Body of pancreas (tissue), 4 donors: Measurements from ENCODE around the gene CASZ1. TPM values are rescaled to one million over a fixed set of nuclear protein-coding genes. Genes with fewer than 3 reads are reported as not detected.

Source experiments
- ATAC-seq: fragments of 150-250 bp; one replicate; pipeline ENCODE4 v1.9.1; 2016
- DNase-seq, 4 donors: peaks; one replicate each; pipeline ENCODE4 v3.0.0-alpha.2; 2019
- H3K27ac ChIP-seq, 4 donors: fragments of 200-600 bp; sonication (generic); 1 replicate in 3 of 4; 2 replicates in 1 of 4; pipeline versions ENCODE4 v1.5.1 to v1.6.1; 2016 to 2019; ENCODE audit warnings: mild to moderate bottlenecking in 1 of 4, mixed read lengths in 1 of 4, moderate library complexity in 1 of 4
- H3K27me3 ChIP-seq, 2 donors: fragments of 200-600 bp; sonication (generic); one replicate each; pipeline ENCODE4 v1.6.0; 2016; ENCODE audit warnings: mild to moderate bottlenecking in 1 of 2
- H3K36me3 ChIP-seq, 2 donors: fragments of 200-600 bp; sonication (generic); replicated peaks in 1 of 2; 2 replicates each; pipeline ENCODE4 v1.5.1; 2016; ENCODE audit warnings: low read depth in 2 of 2; ENCODE audit not compliant: insufficient read depth in 1 of 2
- H3K4me1 ChIP-seq: fragments of 200-600 bp; sonication (generic); one replicate; pipeline ENCODE4 v1.6.0; 2016
- H3K4me3 ChIP-seq, 2 donors: fragments of 200-600 bp; sonication (generic); 1 replicate in 1 of 2; 2 replicates in 1 of 2; pipeline ENCODE4 v1.5.1; 2016 to 2019
- H3K9me3 ChIP-seq, 3 donors: fragments of 200-600 bp; sonication (generic); 1 replicate in 2 of 3; 2 replicates in 1 of 3; pipeline ENCODE4 v1.5.1; 2016
- CTCF ChIP-seq, 7 experiments: fragments of 450-650 bp in 4 of 7; fragments of 200-600 bp in 3 of 7; sonication (generic) in 3 of 7; IDR thresholded peaks; one replicate each; pipeline ENCODE4 v1.5.1; 2016 to 2019; ENCODE audit warnings: antibody characterized with exemption in 7 of 7
- POLR2A ChIP-seq, 3 donors: fragments of 450-650 bp; IDR thresholded peaks; one replicate each; pipeline ENCODE4 v1.6.1; 2016; ENCODE audit warnings: antibody characterized with exemption in 3 of 3, mild to moderate bottlenecking in 2 of 3
- WGBS, 2 donors: methylation state at CpG; one replicate each; pipeline ENCODE4 v1.1.5; 2017; 5-methylcytosine and 5-hydroxymethylcytosine counted together
- intact Hi-C: fragments of 100-400 bp; cut with DNase I; formaldehyde crosslinking; loops from one replicate; pipeline ENCODE4 v1.15.1; 2023
- total RNA-seq, 2 donors: library from RNA; depleted of rRNA; stranded (reverse); fragments of >200 nt; gene quantifications; one replicate each; pipeline ENCODE4 v1.1.0, GENCODE V29; 2016

Gene CASZ1
- total RNA-seq, 2 donors from 2014 or later = 9.3 to 14.2 TPM

- Histone ChIP-seq H3K36me3 (no peaks in the 10 kb centered on the region), H3K4me1 (peaks cover 7% of the 10 kb centered on the region), H3K27me3 (no peaks in the 10 kb centered on the region), H3K9me3 (no peaks in the 10 kb centered on the region), H3K4me3 (no peak overlapping the region), H3K27ac (no peak overlapping the region)
- WGBS, 2 donors = 75 to 76% methylated on average over 8 to 9 of the region's 11 CpGs
- intact Hi-C loops = no loop called here
- TF ChIP-seq CTCF (IDR thresholded peaks at IDR 0.05) = no peak
- TF ChIP-seq POLR2A (IDR thresholded peaks at IDR 0.05) = no peak
- ATAC-seq (no peak), DNase-seq (no peak)
Observed at GRCh38 chr1:10838541-10838940, 42.1 kb upstream of the CASZ1 start.

- peaks cover 7% of the 10 kb centered on the region for H3K4me1 ChIP-seq
- H3K36me3 ChIP-seq = no peaks in the 10 kb centered on the region
- TF ChIP-seq POLR2A (IDR thresholded peaks at IDR 0.05) (no peak), CTCF (IDR thresholded peaks at IDR 0.05) (no peak)
- no peak overlapping the region for H3K27ac ChIP-seq
- 88 to 89% methylated on average over 8 to 11 of the region's 11 CpGs for WGBS, 2 donors
- no peaks in the 10 kb centered on the region for H3K9me3 ChIP-seq
- DNase-seq = no peak
- intact Hi-C loops = no loop called here
- ATAC-seq = no peak
- no peaks in the 10 kb centered on the region for H3K27me3 ChIP-seq
- no peak overlapping the region for H3K4me3 ChIP-seq
Observed at GRCh38 chr1:10836726-10837125, 40.3 kb upstream of the CASZ1 start.

- ATAC-seq = peak; percentile 75
Observed at GRCh38 chr1:10835822-10836421, 39.5 kb upstream of the CASZ1 start.

GRCh38 chr1:10835421-10835820 is 39.0 kb upstream of the CASZ1 start:
- intact Hi-C loops = no loop called here
- Histone ChIP-seq H3K9me3 (no peaks in the 10 kb centered on the region), H3K4me1 (peaks cover 7% of the 10 kb centered on the region), H3K27me3 (no peaks in the 10 kb centered on the region), H3K36me3 (no peaks in the 10 kb centered on the region), H3K4me3 (no peak overlapping the region), H3K27ac (no peak overlapping the region)
- ATAC-seq (no peak), DNase-seq (no peak)
- no peak for TF ChIP-seq POLR2A (IDR thresholded peaks at IDR 0.05)
- WGBS, 2 donors = 47 to 49% methylated on average over 9 to 11 of the region's 12 CpGs

More at GRCh38 chr1:10835822-10836421, 39.5 kb upstream of the CASZ1 start:
- 19 to 33% methylated on average over 8 to 27 of the region's 31 CpGs for WGBS, 2 donors
- H3K4me3 ChIP-seq = no peak overlapping the region
- H3K4me1 ChIP-seq = peaks cover 7% of the 10 kb centered on the region
- no peak for TF ChIP-seq POLR2A (IDR thresholded peaks at IDR 0.05)
- peak in 4 of 7 experiments; percentile 11 to 40 (median 24) for TF ChIP-seq CTCF (IDR thresholded peaks at IDR 0.05)
- no peaks in the 10 kb centered on the region for H3K36me3 ChIP-seq
- peak; percentile 67 to 83 (median 74) for DNase-seq
- no peaks in the 10 kb centered on the region for H3K27me3 ChIP-seq
- H3K27ac ChIP-seq = no peak overlapping the region
- no peaks in the 10 kb centered on the region for H3K9me3 ChIP-seq
- intact Hi-C loops = no loop called here

- H3K4me1 ChIP-seq = peaks cover 7% of the 10 kb centered on the region
- H3K27ac ChIP-seq = no peak overlapping the region
- TF ChIP-seq CTCF (IDR thresholded peaks at IDR 0.05) = no peak
- no peak for TF ChIP-seq POLR2A (IDR thresholded peaks at IDR 0.05)
- ATAC-seq (no peak), DNase-seq (no peak)
- no peaks in the 10 kb centered on the region for H3K36me3 ChIP-seq
- intact Hi-C loops = no loop called here
- 63 to 73% methylated on average over 16 of the region's 16 CpGs for WGBS, 2 donors
- H3K27me3 ChIP-seq = no peaks in the 10 kb centered on the region
- no peak overlapping the region for H3K4me3 ChIP-seq
- H3K9me3 ChIP-seq = no peaks in the 10 kb centered on the region
Observed at GRCh38 chr1:10834770-10835412, 38.4 kb upstream of the CASZ1 start.
